AG08395 (cell line): ENCODE measurements around the gene C12orf75.
A peak's percentile ranks its signal among the peaks of the same experiment; 100 is the strongest.

Experiments
- DNase-seq: peaks from one replicate; pipeline ENCODE4 v3.0.0; 2012; ENCODE audit warnings: mixed read lengths, low spot score

The C12orf75 gene

DNA sequence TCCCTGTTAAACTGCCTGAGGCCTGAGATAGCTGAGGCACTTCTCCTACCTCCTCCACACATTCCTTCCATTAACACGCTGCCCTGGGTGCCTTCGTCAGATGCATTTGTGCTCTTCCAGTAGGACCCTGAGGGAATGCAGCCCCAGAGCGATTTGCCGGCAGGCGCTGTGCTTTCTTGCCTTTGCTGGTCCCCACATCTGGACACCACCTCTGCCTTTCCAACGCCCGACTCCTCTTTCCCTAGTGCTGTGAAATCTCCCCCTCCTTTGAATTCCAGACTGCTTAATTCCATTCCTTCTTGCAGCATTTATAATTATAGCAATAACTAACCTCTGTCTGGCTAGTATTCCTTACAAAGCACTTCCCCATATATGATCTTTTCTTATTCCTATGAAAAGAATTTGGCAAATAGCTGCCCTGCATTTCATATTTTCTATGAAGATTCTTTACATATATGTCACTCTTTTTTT is 88.4 kb downstream of the C12orf75 start:
- peak; percentile 57 for DNase-seq

DNA sequence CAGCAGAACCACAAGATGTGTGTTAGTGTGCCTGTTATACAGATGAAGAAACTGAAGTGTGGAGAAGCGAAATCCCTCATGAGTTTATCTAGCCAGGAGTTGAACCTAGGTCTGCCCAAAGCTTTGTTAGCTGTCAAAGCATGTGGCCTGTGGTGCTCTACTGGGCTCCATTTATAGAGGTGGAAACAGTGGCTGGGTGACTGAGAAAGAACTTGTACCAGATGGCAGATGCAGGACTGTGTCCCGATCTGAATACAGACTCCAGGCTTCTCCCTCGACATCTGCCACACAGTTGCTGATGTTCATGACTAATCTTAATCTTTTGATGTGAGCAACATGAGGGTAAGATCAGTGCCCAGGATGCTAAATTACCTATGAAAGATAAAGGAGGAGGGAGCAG is 89.1 kb downstream of the C12orf75 start:
- no peak for DNase-seq

DNA sequence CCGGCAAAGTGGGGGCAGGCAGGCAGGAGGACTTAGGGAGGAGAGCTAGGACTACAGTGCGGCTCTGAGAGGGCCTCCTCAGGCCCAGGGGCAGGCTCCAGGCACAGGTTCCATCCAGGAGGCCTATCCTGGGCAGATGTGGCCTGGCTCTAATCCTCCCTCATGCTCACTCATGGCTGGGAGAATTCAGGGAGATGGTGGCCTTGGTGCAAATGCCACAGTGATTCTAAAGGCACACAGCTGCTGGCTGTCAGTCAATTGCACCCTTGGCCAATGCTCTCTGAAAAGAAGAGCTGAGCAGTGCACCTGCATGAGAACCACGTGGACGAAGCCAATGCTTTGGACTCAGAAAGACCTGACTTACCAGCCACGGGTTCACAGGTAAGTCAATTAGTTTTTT is 89.6 kb downstream of the C12orf75 start:
- no peak for DNase-seq

DNA sequence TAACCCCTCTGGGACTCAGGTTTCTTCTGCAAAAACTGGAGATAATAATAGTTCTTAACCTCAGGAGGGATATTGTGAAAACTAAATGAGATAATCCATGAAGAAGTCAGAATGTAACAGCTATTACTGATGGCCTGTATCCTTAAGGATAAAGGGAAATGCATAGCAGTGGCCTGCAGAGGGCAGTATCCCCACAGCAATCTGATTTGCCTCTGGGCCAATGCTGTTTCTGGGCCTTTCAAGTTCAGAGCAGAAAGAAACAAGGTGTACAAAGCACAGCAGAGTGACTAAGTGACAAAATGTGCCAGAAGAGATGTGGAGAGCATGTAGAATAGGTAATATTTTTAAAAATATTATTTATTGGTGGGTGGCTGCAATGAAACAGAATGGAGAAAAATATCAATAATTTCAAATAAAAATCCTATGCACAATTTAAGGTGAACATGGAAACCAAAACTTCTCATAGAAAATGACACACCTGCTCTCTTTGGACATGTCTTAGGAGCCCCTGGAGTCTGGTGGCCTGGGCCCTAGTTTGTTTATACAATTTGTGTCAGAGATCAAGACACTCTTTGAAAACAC is 90.3 kb downstream of the C12orf75 start:
- peak; percentile 73 for DNase-seq
